HepG2 (cell line): ENCODE measurements around the gene INTS15. TPM values are rescaled to one million over a fixed set of nuclear protein-coding genes. Genes with fewer than 3 reads are reported as not detected.

ENCODE experiments used
- CEBPZ ChIP-seq: IDR thresholded peaks from 2 replicates; pipeline ENCODE4 v1.6.1; 2012; ENCODE audit warnings: low read length, improper control_type of control experiment
- MED13 ChIP-seq: sonication (generic); formaldehyde crosslinking; IDR thresholded peaks from 2 replicates; pipeline ENCODE4 v1.5.0; 2020; ENCODE audit warnings: missing genetic modification reagents
- MLXIP ChIP-seq: sonication (generic); formaldehyde crosslinking; IDR thresholded peaks from 2 replicates; pipeline ENCODE4 v1.9.0; 2021; ENCODE audit warnings: missing genetic modification reagents, borderline replicate concordance
- NCOR1 ChIP-seq: fragments of 200-600 bp; sonication (generic); IDR thresholded peaks from 2 replicates; pipeline ENCODE4 v1.7.0; 2017; ENCODE audit warnings: antibody characterized with exemption, low read length, borderline replicate concordance
- NFYB ChIP-seq: sonication (generic); formaldehyde crosslinking; IDR thresholded peaks from 2 replicates; pipeline ENCODE4 v1.4.0; 2020; ENCODE audit warnings: missing genetic modification reagents
- NR2C2 ChIP-seq: sonication (generic); formaldehyde crosslinking; IDR thresholded peaks from 2 replicates; pipeline ENCODE4 v1.4.0; 2020; ENCODE audit warnings: missing genetic modification reagents, mild to moderate bottlenecking, moderate library complexity, borderline replicate concordance
- POGZ ChIP-seq: sonication (generic); formaldehyde crosslinking; IDR thresholded peaks from 2 replicates; pipeline ENCODE4 v1.4.0; 2020; ENCODE audit warnings: mild to moderate bottlenecking, missing genetic modification reagents
- RAD51 ChIP-seq: fragments of 450-650 bp; IDR thresholded peaks from 2 replicates; pipeline ENCODE4 v1.6.1; 2016; ENCODE audit warnings: borderline replicate concordance
- RFXAP ChIP-seq: sonication (generic); formaldehyde crosslinking; IDR thresholded peaks from 2 replicates; pipeline ENCODE4 v1.4.0; 2020; ENCODE audit warnings: missing genetic modification reagents, borderline replicate concordance
- SALL2 ChIP-seq: sonication (generic); formaldehyde crosslinking; IDR thresholded peaks from 2 replicates; pipeline ENCODE4 v1.8.1; 2023; ENCODE audit warnings: mild to moderate bottlenecking, missing genetic modification reagents, inconsistent platforms
- SNAI1 ChIP-seq: sonication (generic); formaldehyde crosslinking; IDR thresholded peaks from 2 replicates; pipeline ENCODE4 v1.5.0; 2020; ENCODE audit warnings: mild to moderate bottlenecking, missing genetic modification reagents, borderline replicate concordance
- ZFP82 ChIP-seq: sonication (generic); formaldehyde crosslinking; IDR thresholded peaks from 2 replicates; pipeline ENCODE4 v1.5.1; 2020; ENCODE audit warnings: mild to moderate bottlenecking, missing genetic modification reagents, borderline replicate concordance
- ZNF10 ChIP-seq: sonication (generic); formaldehyde crosslinking; IDR thresholded peaks from 2 replicates; pipeline ENCODE4 v1.4.0; 2020; ENCODE audit warnings: mild to moderate bottlenecking, low read depth, missing genetic modification reagents, borderline replicate concordance
- ZNF543 ChIP-seq: sonication (generic); formaldehyde crosslinking; IDR thresholded peaks from 2 replicates; pipeline ENCODE4 v1.4.0; 2020; ENCODE audit warnings: mild to moderate bottlenecking, missing genetic modification reagents
- ZNF572 ChIP-seq: sonication (generic); formaldehyde crosslinking; IDR thresholded peaks from 2 replicates; pipeline ENCODE4 v1.5.1; 2020; ENCODE audit warnings: mild to moderate bottlenecking, missing genetic modification reagents
- ZNF749 ChIP-seq: sonication (generic); formaldehyde crosslinking; IDR thresholded peaks from 2 replicates; pipeline ENCODE4 v1.8.0; 2022; ENCODE audit warnings: mild to moderate bottlenecking, missing genetic modification reagents, moderate library complexity, borderline replicate concordance
- polyA plus RNA-seq, 8 experiments: library from polyadenylated mRNA; depleted of rRNA in 3 of 8; stranded (reverse) in 7 of 8; unstranded in 1 of 8; fragments of >200 nt; fragmentation: Illumina TruSeq in 4 of 8; extraction: Trizol in 4 of 8; gene quantifications; 2 replicates each; pipeline versions ENCODE4 v1.2.1 to v1.2.3, GENCODE V29; 2011 to 2016; ENCODE audit warnings: low read depth in 4 of 8, missing spikeins in 1 of 8, mixed read lengths in 1 of 8; ENCODE audit not compliant: insufficient read depth in 1 of 8
- total RNA-seq, 5 experiments: library from RNA; depleted of rRNA; stranded (reverse); fragments of >200 nt; fragmentation: Illumina TruSeq; extraction: Trizol; gene quantifications; 2 replicates each; pipeline ENCODE4 v1.2.3, GENCODE V29; 2016; ENCODE audit warnings: low read depth in 1 of 5
- TF ChIP-seq, protein P1 (sequence below): IDR thresholded peaks from 2 replicates; pipeline ENCODE4 v1.4.0; 2020; ENCODE audit warnings: mild to moderate bottlenecking, missing genetic modification reagents

The INTS15 gene
- total and polyA plus RNA-seq, 2 of the 13 experiments (the other 11 are each of a cell fraction or from before 2014, with no cell fraction given) = 16.3 to 25.7 TPM

GRCh38 chr7:6575281-6576023 lies 14.4 kb upstream of the INTS15 start (continued):
- TF ChIP-seq CEBPZ (no peak), SALL2 (CRISPR knock-in tag) (no peak), NR2C2 (peak; percentile 59; the same call in 1 of the 2 replicates), NFYB (CRISPR knock-in tag) (no peak), ZNF749 (no peak), ZNF572 (CRISPR knock-in tag) (no peak), MED13 (CRISPR knock-in tag) (no peak), RFXAP (CRISPR knock-in tag) (no peak), POGZ (0 out of 2 replicates have a peak, but pooled peaks have one; percentile 13), SNAI1 (CRISPR knock-in tag) (no peak), MLXIP (no peak), ZFP82 (CRISPR knock-in tag) (no peak), ZNF10 (CRISPR knock-in tag) (no peak), NCOR1 (peak; percentile 28; the same call in 1 of the 2 replicates), ZNF543 (CRISPR knock-in tag) (no peak), RAD51 (no peak)
- TF ChIP-seq, protein P1, sequence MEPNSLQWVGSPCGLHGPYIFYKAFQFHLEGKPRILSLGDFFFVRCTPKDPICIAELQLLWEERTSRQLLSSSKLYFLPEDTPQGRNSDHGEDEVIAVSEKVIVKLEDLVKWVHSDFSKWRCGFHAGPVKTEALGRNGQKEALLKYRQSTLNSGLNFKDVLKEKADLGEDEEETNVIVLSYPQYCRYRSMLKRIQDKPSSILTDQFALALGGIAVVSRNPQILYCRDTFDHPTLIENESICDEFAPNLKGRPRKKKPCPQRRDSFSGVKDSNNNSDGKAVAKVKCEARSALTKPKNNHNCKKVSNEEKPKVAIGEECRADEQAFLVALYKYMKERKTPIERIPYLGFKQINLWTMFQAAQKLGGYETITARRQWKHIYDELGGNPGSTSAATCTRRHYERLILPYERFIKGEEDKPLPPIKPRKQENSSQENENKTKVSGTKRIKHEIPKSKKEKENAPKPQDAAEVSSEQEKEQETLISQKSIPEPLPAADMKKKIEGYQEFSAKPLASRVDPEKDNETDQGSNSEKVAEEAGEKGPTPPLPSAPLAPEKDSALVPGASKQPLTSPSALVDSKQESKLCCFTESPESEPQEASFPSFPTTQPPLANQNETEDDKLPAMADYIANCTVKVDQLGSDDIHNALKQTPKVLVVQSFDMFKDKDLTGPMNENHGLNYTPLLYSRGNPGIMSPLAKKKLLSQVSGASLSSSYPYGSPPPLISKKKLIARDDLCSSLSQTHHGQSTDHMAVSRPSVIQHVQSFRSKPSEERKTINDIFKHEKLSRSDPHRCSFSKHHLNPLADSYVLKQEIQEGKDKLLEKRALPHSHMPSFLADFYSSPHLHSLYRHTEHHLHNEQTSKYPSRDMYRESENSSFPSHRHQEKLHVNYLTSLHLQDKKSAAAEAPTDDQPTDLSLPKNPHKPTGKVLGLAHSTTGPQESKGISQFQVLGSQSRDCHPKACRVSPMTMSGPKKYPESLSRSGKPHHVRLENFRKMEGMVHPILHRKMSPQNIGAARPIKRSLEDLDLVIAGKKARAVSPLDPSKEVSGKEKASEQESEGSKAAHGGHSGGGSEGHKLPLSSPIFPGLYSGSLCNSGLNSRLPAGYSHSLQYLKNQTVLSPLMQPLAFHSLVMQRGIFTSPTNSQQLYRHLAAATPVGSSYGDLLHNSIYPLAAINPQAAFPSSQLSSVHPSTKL (CRISPR knock-in tag) = peak; percentile 74
